GM23338 (cell line): ENCODE measurements around the gene ROPN1L.

Source experiments
- CTCF ChIP-seq, 2 experiments: fragments of 200-600 bp in 1 of 2; sonication (generic) in 1 of 2; conservative IDR thresholded peaks; 2 replicates each; pipeline versions ENCODE4 v1.5.1 to v1.6.1; 2016 to 2017; ENCODE audit warnings: antibody characterized with exemption in 2 of 2, low read depth in 2 of 2, mild to moderate bottlenecking in 2 of 2, moderate library complexity in 1 of 2
- EZH2 ChIP-seq: fragments of 200-600 bp; sonication (generic); IDR thresholded peaks from one replicate; pipeline ENCODE4 v1.8.0; 2017; ENCODE audit warnings: antibody characterized with exemption, mild to moderate bottlenecking, low read depth; ENCODE audit not compliant: unreplicated experiment
- EZH2phosphoT487 ChIP-seq: fragments of 200-600 bp; sonication (generic); IDR thresholded peaks from one replicate; pipeline ENCODE4 v1.8.1; 2018; ENCODE audit warnings: antibody characterized with exemption; ENCODE audit not compliant: unreplicated experiment

GRCh38 chr5:10506535-10506934 lies 64.9 kb downstream of the ROPN1L start:
- no peak for TF ChIP-seq CTCF (conservative IDR thresholded peaks at IDR 0.05; ENCODE audit: low read depth in 2 of 2)
- no peak for TF ChIP-seq EZH2phosphoT487
- TF ChIP-seq EZH2, result no peak
